WTC11 (cell line): Measurements from ENCODE around the gene FDPS. TPM values are rescaled to one million over a fixed set of nuclear protein-coding genes. Genes with fewer than 3 reads are reported as not detected.

Source experiments
- ARID4B ChIP-seq: sonication (generic); formaldehyde crosslinking; IDR thresholded peaks from 2 replicates; pipeline ENCODE4 v1.8.0; 2023; ENCODE audit warnings: missing genetic modification reagents, mild to moderate bottlenecking, borderline replicate concordance
- FOXJ3 ChIP-seq: sonication (generic); formaldehyde crosslinking; IDR thresholded peaks from 2 replicates; pipeline ENCODE4 v1.9.0; 2021; ENCODE audit warnings: missing genetic modification reagents, mild to moderate bottlenecking, borderline replicate concordance
- GABPB1 ChIP-seq: sonication (generic); formaldehyde crosslinking; IDR thresholded peaks from 2 replicates; pipeline ENCODE4 v1.8.1; 2023; ENCODE audit warnings: mild to moderate bottlenecking, missing genetic modification reagents
- GRHL2 ChIP-seq: fragments of 250-450 bp; sonication (Bioruptor Pico); IDR thresholded peaks from 2 replicates; pipeline ENCODE4 v1.8.0; 2022; ENCODE audit warnings: mild to moderate bottlenecking, moderate library complexity; ENCODE audit not compliant: insufficient replicate concordance, severe bottlenecking
- HMGXB4 ChIP-seq: sonication (generic); formaldehyde crosslinking; IDR thresholded peaks from 2 replicates; pipeline ENCODE4 v1.8.1; 2023; ENCODE audit warnings: mild to moderate bottlenecking, moderate library complexity, missing genetic modification reagents
- IRF2 ChIP-seq: sonication (generic); formaldehyde crosslinking; IDR thresholded peaks from 2 replicates; pipeline ENCODE4 v1.8.0; 2022; ENCODE audit warnings: low read depth, missing genetic modification reagents, borderline replicate concordance
- JAZF1 ChIP-seq: fragments of 250-450 bp; sonication (Bioruptor Pico); IDR thresholded peaks from 2 replicates; pipeline ENCODE4 v1.9.0; 2021; ENCODE audit warnings: moderate library complexity, mild to moderate bottlenecking, inconsistent platforms
- MLX ChIP-seq: sonication (generic); formaldehyde crosslinking; IDR thresholded peaks from 2 replicates; pipeline ENCODE4 v1.8.1; 2023; ENCODE audit warnings: mild to moderate bottlenecking, missing genetic modification reagents, moderate library complexity
- SP1 ChIP-seq: sonication (generic); formaldehyde crosslinking; conservative IDR thresholded peaks from 2 replicates; pipeline ENCODE4 v1.8.1; 2022; ENCODE audit warnings: missing genetic modification reagents
- USF1 ChIP-seq: sonication (generic); formaldehyde crosslinking; IDR thresholded peaks from 2 replicates; pipeline ENCODE4 v1.8.0; 2022; ENCODE audit warnings: mild to moderate bottlenecking, missing genetic modification reagents
- ZBTB21 ChIP-seq: sonication (generic); formaldehyde crosslinking; IDR thresholded peaks from 2 replicates; pipeline ENCODE4 v1.8.1; 2023; ENCODE audit warnings: mild to moderate bottlenecking, missing genetic modification reagents, borderline replicate concordance
- ZBTB43 ChIP-seq: sonication (generic); formaldehyde crosslinking; IDR thresholded peaks from 2 replicates; pipeline ENCODE4 v1.8.1; 2023; ENCODE audit warnings: mild to moderate bottlenecking, missing genetic modification reagents
- ZNF671 ChIP-seq: fragments of 250-450 bp; sonication (Bioruptor Pico); IDR thresholded peaks from 2 replicates; pipeline ENCODE4 v1.8.0; 2021; ENCODE audit warnings: mild to moderate bottlenecking
- total RNA-seq: library from RNA; stranded (reverse); gene quantifications from 3 replicates; pipeline ENCODE4 v1.2.3, GENCODE V29; 2021
- TF ChIP-seq, protein P1 (sequence below): sonication (generic); formaldehyde crosslinking; IDR thresholded peaks from 2 replicates; pipeline ENCODE4 v1.8.1; 2022; ENCODE audit warnings: mild to moderate bottlenecking, moderate library complexity, missing genetic modification reagents
- TF ChIP-seq, protein P2 (sequence below): sonication (generic); formaldehyde crosslinking; IDR thresholded peaks from 2 replicates; pipeline ENCODE4 v1.8.1; 2023; ENCODE audit warnings: mild to moderate bottlenecking, missing genetic modification reagents

Gene FDPS
- total RNA-seq, 1 experiment from 2014 or later = 354 TPM

GRCh38 chr1:155273343-155274245, 35.1 kb upstream of the FDPS start, which contains the start of gene CLK2 (continued):
- TF ChIP-seq USF1 (CRISPR knock-in tag) (peak; percentile 95), ARID4B (CRISPR knock-in tag) (peak; percentile 83; the same call in 1 of the 2 replicates), ZNF671 (no peak), GABPB1 (CRISPR knock-in tag) (peak; percentile 70), GRHL2 (CRISPR knock-in tag) (no peak), JAZF1 (CRISPR knock-in tag) (no peak), MLX (CRISPR knock-in tag) (no peak), IRF2 (no peak), HMGXB4 (CRISPR knock-in tag) (peak; percentile 71; the same call in 1 of the 2 replicates), ZBTB43 (0 out of 2 replicates have a peak, but pooled peaks have one; percentile 20), ZBTB21 (no peak), SP1 (CRISPR knock-in tag) (peak; percentile 99), FOXJ3 (CRISPR knock-in tag) (no peak)
- TF ChIP-seq, protein P1, sequence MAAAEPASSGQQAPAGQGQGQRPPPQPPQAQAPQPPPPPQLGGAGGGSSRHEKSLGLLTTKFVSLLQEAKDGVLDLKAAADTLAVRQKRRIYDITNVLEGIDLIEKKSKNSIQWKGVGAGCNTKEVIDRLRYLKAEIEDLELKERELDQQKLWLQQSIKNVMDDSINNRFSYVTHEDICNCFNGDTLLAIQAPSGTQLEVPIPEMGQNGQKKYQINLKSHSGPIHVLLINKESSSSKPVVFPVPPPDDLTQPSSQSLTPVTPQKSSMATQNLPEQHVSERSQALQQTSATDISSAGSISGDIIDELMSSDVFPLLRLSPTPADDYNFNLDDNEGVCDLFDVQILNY (CRISPR knock-in tag) = peak; percentile 87; the same call in 1 of the 2 replicates
- TF ChIP-seq, protein P2, sequence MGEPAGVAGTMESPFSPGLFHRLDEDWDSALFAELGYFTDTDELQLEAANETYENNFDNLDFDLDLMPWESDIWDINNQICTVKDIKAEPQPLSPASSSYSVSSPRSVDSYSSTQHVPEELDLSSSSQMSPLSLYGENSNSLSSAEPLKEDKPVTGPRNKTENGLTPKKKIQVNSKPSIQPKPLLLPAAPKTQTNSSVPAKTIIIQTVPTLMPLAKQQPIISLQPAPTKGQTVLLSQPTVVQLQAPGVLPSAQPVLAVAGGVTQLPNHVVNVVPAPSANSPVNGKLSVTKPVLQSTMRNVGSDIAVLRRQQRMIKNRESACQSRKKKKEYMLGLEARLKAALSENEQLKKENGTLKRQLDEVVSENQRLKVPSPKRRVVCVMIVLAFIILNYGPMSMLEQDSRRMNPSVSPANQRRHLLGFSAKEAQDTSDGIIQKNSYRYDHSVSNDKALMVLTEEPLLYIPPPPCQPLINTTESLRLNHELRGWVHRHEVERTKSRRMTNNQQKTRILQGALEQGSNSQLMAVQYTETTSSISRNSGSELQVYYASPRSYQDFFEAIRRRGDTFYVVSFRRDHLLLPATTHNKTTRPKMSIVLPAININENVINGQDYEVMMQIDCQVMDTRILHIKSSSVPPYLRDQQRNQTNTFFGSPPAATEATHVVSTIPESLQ (CRISPR knock-in tag) = no peak
